Fibroblast of lung (primary cell): ENCODE measurements around the gene MAP4K4. TPM values are rescaled to one million over a fixed set of nuclear protein-coding genes. Genes with fewer than 3 reads are reported as not detected.

Experiments used
- DNase-seq, 2 donors: peaks; one replicate each; pipeline versions ENCODE4 v3.0.0 to v3.0.0-alpha.2; 2010; ENCODE audit warnings: low read depth in 2 of 2
- H2AFZ ChIP-seq: 2 replicates; pipeline ENCODE4 v1.5.1; 2012; ENCODE audit warnings: low read length, control low read depth, inconsistent platforms
- H3K27ac ChIP-seq: 2 replicates; pipeline ENCODE4 v1.5.1; 2011; ENCODE audit warnings: low read length, control low read depth; ENCODE audit not compliant: insufficient read depth
- H3K27me3 ChIP-seq: 2 replicates; pipeline ENCODE4 v1.5.1; 2011; ENCODE audit warnings: mild to moderate bottlenecking, low read length; ENCODE audit not compliant: control insufficient read depth, insufficient read depth
- H3K36me3 ChIP-seq: 2 replicates; pipeline ENCODE4 v1.5.1; 2011; ENCODE audit warnings: low read length; ENCODE audit not compliant: control insufficient read depth, insufficient read depth
- H3K4me1 ChIP-seq: 2 replicates; pipeline ENCODE4 v1.5.1; 2011; ENCODE audit warnings: low read length; ENCODE audit not compliant: control insufficient read depth, insufficient read depth; ENCODE audit errors: extremely low read depth
- H3K4me2 ChIP-seq: 2 replicates; pipeline ENCODE4 v1.5.1; 2011; ENCODE audit warnings: low read length, control low read depth; ENCODE audit not compliant: insufficient read depth; ENCODE audit errors: extremely low read depth
- H3K4me3 ChIP-seq, 4 experiments: fragments of 200-600 bp in 1 of 4; sonication (generic) in 1 of 4; replicated peaks in 1 of 4; 2 replicates each; pipeline ENCODE4 v1.5.1; 2011 to 2016; ENCODE audit warnings: low read length in 4 of 4, low read depth in 3 of 4, mild to moderate bottlenecking in 3 of 4, control low read depth in 2 of 4, inconsistent platforms in 1 of 4, mixed read lengths in 1 of 4; ENCODE audit not compliant: insufficient read depth in 1 of 4; ENCODE audit errors: control extremely low read depth in 1 of 4
- H3K79me2 ChIP-seq: 2 replicates; pipeline ENCODE4 v1.5.1; 2012; ENCODE audit warnings: mild to moderate bottlenecking, low read length, inconsistent platforms; ENCODE audit not compliant: control insufficient read depth, insufficient read depth
- H3K9ac ChIP-seq: 2 replicates; pipeline ENCODE4 v1.5.1; 2011; ENCODE audit warnings: mild to moderate bottlenecking, low read length, control low read depth; ENCODE audit not compliant: insufficient read depth
- H3K9me3 ChIP-seq: 2 replicates; pipeline ENCODE4 v1.5.1; 2012; ENCODE audit warnings: low read depth, low read length; ENCODE audit not compliant: control insufficient read depth, insufficient read depth
- H4K20me1 ChIP-seq: 2 replicates; pipeline ENCODE4 v1.5.1; 2011; ENCODE audit warnings: low read length; ENCODE audit not compliant: control insufficient read depth, insufficient read depth; ENCODE audit errors: extremely low read depth
- EZH2 ChIP-seq: IDR thresholded peaks from 2 replicates; pipeline ENCODE4 v1.5.1; 2012; ENCODE audit warnings: low read length, control low read depth, mild to moderate bottlenecking; ENCODE audit errors: missing control alignments
- polyA plus RNA-seq, 2 donors: library from polyadenylated mRNA; depleted of rRNA in 1 of 2; stranded (reverse) in 1 of 2; unstranded in 1 of 2; fragments of >200 nt; gene quantifications; 2 replicates each; pipeline ENCODE4 v1.2.1, GENCODE V29; 2011 to 2012; ENCODE audit warnings: missing spikeins in 1 of 2
- total RNA-seq: library from RNA; depleted of rRNA; stranded (reverse); fragments of >200 nt; gene quantifications from 2 replicates; pipeline ENCODE4 v1.2.1, GENCODE V29; 2014
- TF ChIP-seq, protein P1 (sequence below), 2 donors: IDR thresholded peaks in 1 of 2; conservative IDR thresholded peaks in 1 of 2; 1 replicate in 1 of 2; 2 replicates in 1 of 2; pipeline ENCODE4 v1.5.1; 2011 to 2012; ENCODE audit warnings: low read length in 2 of 2, control low read depth in 1 of 2, inconsistent platforms in 1 of 2, low read depth in 1 of 2, mild to moderate bottlenecking in 1 of 2

The MAP4K4 gene
- total and polyA plus RNA-seq, 2 donors (not counting 1 experiment from before 2014, with no cell fraction given): 113 to 164 TPM

DNA sequence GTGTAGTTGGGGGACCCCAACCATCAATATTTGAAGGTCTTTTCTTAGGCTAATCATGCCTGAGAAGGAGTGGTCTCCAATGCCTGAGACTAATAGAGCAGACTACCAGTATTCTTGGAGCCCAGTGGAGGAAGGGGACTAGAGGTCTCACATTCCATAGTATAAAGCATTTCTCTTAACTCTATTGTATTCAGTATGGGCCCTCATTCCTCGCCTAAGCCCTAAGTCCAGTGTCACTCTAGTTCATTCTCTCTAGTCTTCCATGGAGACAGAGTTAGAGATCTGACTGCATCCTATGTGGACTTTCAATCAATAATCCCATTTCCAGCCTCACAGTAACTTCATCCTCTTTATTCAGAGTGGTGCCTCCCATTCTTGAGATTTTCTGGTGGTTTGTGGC is 29.7 kb upstream of the MAP4K4 start:
- TF ChIP-seq EZH2: no peak
- TF ChIP-seq, protein P1, sequence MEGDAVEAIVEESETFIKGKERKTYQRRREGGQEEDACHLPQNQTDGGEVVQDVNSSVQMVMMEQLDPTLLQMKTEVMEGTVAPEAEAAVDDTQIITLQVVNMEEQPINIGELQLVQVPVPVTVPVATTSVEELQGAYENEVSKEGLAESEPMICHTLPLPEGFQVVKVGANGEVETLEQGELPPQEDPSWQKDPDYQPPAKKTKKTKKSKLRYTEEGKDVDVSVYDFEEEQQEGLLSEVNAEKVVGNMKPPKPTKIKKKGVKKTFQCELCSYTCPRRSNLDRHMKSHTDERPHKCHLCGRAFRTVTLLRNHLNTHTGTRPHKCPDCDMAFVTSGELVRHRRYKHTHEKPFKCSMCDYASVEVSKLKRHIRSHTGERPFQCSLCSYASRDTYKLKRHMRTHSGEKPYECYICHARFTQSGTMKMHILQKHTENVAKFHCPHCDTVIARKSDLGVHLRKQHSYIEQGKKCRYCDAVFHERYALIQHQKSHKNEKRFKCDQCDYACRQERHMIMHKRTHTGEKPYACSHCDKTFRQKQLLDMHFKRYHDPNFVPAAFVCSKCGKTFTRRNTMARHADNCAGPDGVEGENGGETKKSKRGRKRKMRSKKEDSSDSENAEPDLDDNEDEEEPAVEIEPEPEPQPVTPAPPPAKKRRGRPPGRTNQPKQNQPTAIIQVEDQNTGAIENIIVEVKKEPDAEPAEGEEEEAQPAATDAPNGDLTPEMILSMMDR (conservative IDR thresholded peaks at IDR 0.05 in 1 of 2, IDR thresholded peaks at IDR 0.05 in 1 of 2; ENCODE audit: low read depth in 1 of 2, low read length in 2 of 2): no peak
- no peak overlapping the region for H2AFZ ChIP-seq
- H3K4me2 ChIP-seq: no peak overlapping the region
- H3K4me1 ChIP-seq: no peaks in the 10 kb centered on the region
- H3K79me2 ChIP-seq: no peaks in the 10 kb centered on the region
- no peak overlapping the region for H3K4me3 ChIP-seq
- no peak overlapping the region for H3K27ac ChIP-seq
- H3K9ac ChIP-seq: no peak overlapping the region
- DNase-seq: no peak
- no peaks in the 10 kb centered on the region for H4K20me1 ChIP-seq
- no peaks in the 10 kb centered on the region for H3K36me3 ChIP-seq
- H3K9me3 ChIP-seq: no peaks in the 10 kb centered on the region
- H3K27me3 ChIP-seq: no peaks in the 10 kb centered on the region

DNA sequence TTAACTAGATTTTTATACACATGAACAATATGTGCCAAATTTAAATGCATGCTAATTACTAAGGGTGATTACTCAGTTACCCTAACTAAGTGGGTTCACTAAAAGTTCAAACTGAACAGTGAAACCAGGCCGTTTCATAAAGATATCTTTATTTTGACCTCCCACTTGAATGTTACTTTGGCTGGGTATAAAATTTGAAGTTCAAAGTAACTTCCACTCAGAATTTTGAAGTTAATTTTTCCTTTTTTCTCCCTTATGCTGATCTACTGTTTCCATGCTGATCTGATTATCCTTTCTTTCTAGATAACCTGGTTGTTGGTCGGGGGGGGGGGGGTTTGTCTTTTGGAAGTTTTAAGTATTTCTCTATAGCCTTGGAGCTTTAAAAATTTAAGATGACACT is 25.5 kb upstream of the MAP4K4 start:
- H3K9me3 ChIP-seq: no peaks in the 10 kb centered on the region
- H3K27me3 ChIP-seq: no peaks in the 10 kb centered on the region
- no peak overlapping the region for H2AFZ ChIP-seq
- H3K36me3 ChIP-seq: no peaks in the 10 kb centered on the region
- H3K4me3 ChIP-seq: no peak overlapping the region
- no peak overlapping the region for H3K4me2 ChIP-seq
- no peak for DNase-seq
- H4K20me1 ChIP-seq: no peaks in the 10 kb centered on the region
- no peak overlapping the region for H3K27ac ChIP-seq
- H3K9ac ChIP-seq: no peak overlapping the region
- no peaks in the 10 kb centered on the region for H3K4me1 ChIP-seq
- no peaks in the 10 kb centered on the region for H3K79me2 ChIP-seq
- TF ChIP-seq, protein P1 (conservative IDR thresholded peaks at IDR 0.05 in 1 of 2, IDR thresholded peaks at IDR 0.05 in 1 of 2; ENCODE audit: low read depth in 1 of 2, low read length in 2 of 2): no peak
- TF ChIP-seq EZH2: no peak

- Histone ChIP-seq H3K79me2 (no peaks in the 10 kb centered on the region), H3K4me1 (no peaks in the 10 kb centered on the region), H4K20me1 (no peaks in the 10 kb centered on the region), H3K9me3 (no peaks in the 10 kb centered on the region), H2AFZ (no peak overlapping the region), H3K36me3 (no peaks in the 10 kb centered on the region), H3K4me3 (no peak overlapping the region), H3K27ac (no peak overlapping the region), H3K4me2 (no peak overlapping the region), H3K27me3 (no peaks in the 10 kb centered on the region), H3K9ac (no peak overlapping the region)
- DNase-seq: no peak
- TF ChIP-seq, protein P1 (conservative IDR thresholded peaks at IDR 0.05 in 1 of 2, IDR thresholded peaks at IDR 0.05 in 1 of 2; ENCODE audit: low read depth in 1 of 2, low read length in 2 of 2): no peak
- TF ChIP-seq EZH2: no peak
Observed at GRCh38 chr2:101673920-101674319, 23.6 kb upstream of the MAP4K4 start.
